WERI-Rb-1 (cell line): ENCODE measurements around the gene ITIH2.
"Not testable (repeated sequence)": the region's sequence is repeated elsewhere in the genome, so short reads cannot be mapped to it uniquely, and the experiment has no call there.

Source experiments
- DNase-seq: peaks from one replicate; pipeline ENCODE4 v3.0.0-alpha.2; 2020
- H3K27ac ChIP-seq: fragments of 250-450 bp; sonication (Bioruptor Pico); 2 replicates; pipeline ENCODE4 v1.5.1; 2020; ENCODE audit warnings: mild to moderate bottlenecking, moderate library complexity
- H3K27me3 ChIP-seq: fragments of 250-450 bp; sonication (Bioruptor Pico); 2 replicates; pipeline ENCODE4 v1.5.1; 2021; ENCODE audit warnings: mild to moderate bottlenecking, low read depth, moderate library complexity; ENCODE audit not compliant: insufficient read depth, severe bottlenecking
- H3K36me3 ChIP-seq: fragments of 250-450 bp; sonication (Bioruptor Pico); 2 replicates; pipeline ENCODE4 v1.5.1; 2020; ENCODE audit warnings: mild to moderate bottlenecking, moderate library complexity
- H3K4me3 ChIP-seq: 2 replicates; pipeline ENCODE4 v1.5.1; 2011; ENCODE audit warnings: low read depth, mild to moderate bottlenecking, control low read depth, low read length
- H3K9me3 ChIP-seq: fragments of 250-450 bp; sonication (Bioruptor Pico); 2 replicates; pipeline ENCODE4 v1.5.1; 2021; ENCODE audit warnings: mild to moderate bottlenecking, moderate library complexity; ENCODE audit not compliant: severe bottlenecking
- TF ChIP-seq, protein P1 (sequence below): IDR thresholded peaks from 2 replicates; pipeline ENCODE4 v1.5.1; 2011; ENCODE audit warnings: low read depth, mild to moderate bottlenecking, control low read depth, inconsistent platforms, low read length

The ITIH2 gene, protein sequence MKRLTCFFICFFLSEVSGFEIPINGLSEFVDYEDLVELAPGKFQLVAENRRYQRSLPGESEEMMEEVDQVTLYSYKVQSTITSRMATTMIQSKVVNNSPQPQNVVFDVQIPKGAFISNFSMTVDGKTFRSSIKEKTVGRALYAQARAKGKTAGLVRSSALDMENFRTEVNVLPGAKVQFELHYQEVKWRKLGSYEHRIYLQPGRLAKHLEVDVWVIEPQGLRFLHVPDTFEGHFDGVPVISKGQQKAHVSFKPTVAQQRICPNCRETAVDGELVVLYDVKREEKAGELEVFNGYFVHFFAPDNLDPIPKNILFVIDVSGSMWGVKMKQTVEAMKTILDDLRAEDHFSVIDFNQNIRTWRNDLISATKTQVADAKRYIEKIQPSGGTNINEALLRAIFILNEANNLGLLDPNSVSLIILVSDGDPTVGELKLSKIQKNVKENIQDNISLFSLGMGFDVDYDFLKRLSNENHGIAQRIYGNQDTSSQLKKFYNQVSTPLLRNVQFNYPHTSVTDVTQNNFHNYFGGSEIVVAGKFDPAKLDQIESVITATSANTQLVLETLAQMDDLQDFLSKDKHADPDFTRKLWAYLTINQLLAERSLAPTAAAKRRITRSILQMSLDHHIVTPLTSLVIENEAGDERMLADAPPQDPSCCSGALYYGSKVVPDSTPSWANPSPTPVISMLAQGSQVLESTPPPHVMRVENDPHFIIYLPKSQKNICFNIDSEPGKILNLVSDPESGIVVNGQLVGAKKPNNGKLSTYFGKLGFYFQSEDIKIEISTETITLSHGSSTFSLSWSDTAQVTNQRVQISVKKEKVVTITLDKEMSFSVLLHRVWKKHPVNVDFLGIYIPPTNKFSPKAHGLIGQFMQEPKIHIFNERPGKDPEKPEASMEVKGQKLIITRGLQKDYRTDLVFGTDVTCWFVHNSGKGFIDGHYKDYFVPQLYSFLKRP

DNA sequence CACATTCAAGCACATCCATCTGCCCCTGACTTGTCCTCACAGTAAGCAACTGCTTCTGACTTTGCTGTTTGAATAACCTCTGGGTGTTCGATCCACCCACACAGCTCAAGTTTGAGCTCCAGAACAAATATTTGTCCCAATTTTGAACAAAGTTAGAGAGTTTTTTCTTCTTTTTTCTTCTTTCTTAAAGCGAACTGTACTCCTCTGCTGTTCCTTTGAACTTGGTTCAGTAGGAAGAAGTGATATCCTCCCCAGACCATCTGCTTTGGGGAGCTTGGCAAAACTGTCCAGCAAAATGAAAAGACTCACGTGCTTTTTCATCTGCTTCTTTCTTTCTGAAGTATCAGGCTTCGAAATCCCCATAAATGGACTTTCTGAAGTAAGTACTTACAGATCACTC, at the start of gene ITIH2:
TSS of gene ITIH2 (plus strand) at position 177 of the 400 bp plus-strand sequence. CDS start at position 296, 119 bp downstream.
- TF ChIP-seq, protein P1, sequence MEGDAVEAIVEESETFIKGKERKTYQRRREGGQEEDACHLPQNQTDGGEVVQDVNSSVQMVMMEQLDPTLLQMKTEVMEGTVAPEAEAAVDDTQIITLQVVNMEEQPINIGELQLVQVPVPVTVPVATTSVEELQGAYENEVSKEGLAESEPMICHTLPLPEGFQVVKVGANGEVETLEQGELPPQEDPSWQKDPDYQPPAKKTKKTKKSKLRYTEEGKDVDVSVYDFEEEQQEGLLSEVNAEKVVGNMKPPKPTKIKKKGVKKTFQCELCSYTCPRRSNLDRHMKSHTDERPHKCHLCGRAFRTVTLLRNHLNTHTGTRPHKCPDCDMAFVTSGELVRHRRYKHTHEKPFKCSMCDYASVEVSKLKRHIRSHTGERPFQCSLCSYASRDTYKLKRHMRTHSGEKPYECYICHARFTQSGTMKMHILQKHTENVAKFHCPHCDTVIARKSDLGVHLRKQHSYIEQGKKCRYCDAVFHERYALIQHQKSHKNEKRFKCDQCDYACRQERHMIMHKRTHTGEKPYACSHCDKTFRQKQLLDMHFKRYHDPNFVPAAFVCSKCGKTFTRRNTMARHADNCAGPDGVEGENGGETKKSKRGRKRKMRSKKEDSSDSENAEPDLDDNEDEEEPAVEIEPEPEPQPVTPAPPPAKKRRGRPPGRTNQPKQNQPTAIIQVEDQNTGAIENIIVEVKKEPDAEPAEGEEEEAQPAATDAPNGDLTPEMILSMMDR = no peak
- Histone ChIP-seq H3K4me3 (no peak within 1 kb of the TSS), H3K36me3 (no peaks in the 10 kb centered on the region), H3K27me3 (no peaks in the 10 kb centered on the region), H3K27ac (no peak within 1 kb of the TSS), H3K9me3 (no peaks in the 10 kb centered on the region)
- DNase-seq = no peak

DNA sequence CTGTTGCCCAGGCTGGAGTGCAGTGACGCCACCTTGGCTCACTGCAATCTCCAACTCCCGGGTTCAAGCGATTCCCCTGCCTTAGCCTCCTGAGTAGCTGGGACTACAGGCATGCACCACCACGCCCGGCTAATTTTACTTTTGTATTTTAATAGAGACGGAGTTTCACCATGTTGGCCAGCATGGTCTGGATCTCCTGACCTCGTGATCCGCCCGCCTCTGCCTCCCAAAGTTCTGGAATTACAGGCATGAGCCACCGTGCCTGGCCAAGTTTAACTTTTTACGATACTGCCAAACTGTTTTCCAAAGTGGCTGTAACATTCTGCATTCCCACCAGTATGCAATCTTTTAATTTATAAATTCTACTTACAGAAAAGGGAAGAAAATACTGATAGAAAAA, 46.0 kb upstream of the ITIH2 start:
- H3K4me3 ChIP-seq, H3K9me3 ChIP-seq, DNase-seq, H3K36me3 ChIP-seq, H3K27ac ChIP-seq, H3K27me3 ChIP-seq: not testable (repeated sequence)

DNA sequence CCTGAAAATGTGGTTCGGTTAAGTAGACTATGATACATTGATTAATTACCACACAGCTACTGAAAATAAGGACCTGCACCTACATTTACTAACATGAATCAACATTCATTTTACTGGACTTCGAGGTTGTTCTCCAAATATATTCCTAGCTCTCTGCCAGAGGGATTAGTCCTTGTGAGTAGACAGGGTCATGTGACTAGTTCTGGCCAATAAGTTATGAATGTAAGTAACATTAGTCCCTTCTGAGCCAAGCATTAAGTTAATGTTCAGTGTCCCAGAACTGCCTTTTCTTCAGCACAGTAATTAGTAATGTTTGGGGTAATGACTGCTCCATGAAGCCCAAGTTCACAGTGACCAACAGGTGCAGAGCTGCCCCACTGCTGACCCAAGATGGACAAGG, 45.6 kb upstream of the ITIH2 start:
- Histone ChIP-seq H3K27ac (no peak overlapping the region), H3K27me3 (peaks cover 4% of the 10 kb centered on the region), H3K9me3 (no peaks in the 10 kb centered on the region), H3K36me3 (no peaks in the 10 kb centered on the region), H3K4me3 (no peak overlapping the region)
- DNase-seq = no peak
- TF ChIP-seq, protein P1 = no peak

DNA sequence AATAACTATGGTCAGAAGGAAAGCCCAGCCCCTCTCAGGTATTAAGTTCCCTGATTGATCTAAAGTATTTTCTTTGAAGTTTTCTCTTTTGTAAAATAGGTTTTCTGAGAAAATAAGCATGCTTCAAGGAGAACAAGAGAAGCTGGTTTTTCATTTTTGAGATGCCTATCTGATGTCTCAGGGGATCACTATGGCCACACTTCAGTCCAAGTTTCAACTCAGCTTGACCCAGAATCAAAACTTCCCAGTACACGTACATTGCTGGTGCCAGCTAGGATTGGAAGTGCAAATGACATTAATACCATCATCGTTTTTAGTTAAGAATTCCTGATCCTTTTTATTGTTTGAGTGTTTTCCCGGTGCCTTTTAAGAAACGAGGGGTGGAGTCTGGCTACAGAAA, 43.6 kb upstream of the ITIH2 start:
- TF ChIP-seq, protein P1 = no peak
- no peaks in the 10 kb centered on the region for H3K9me3 ChIP-seq
- no peak overlapping the region for H3K4me3 ChIP-seq
- H3K27me3 ChIP-seq = peaks cover 4% of the 10 kb centered on the region
- DNase-seq = no peak
- no peaks in the 10 kb centered on the region for H3K36me3 ChIP-seq
- no peak overlapping the region for H3K27ac ChIP-seq

DNA sequence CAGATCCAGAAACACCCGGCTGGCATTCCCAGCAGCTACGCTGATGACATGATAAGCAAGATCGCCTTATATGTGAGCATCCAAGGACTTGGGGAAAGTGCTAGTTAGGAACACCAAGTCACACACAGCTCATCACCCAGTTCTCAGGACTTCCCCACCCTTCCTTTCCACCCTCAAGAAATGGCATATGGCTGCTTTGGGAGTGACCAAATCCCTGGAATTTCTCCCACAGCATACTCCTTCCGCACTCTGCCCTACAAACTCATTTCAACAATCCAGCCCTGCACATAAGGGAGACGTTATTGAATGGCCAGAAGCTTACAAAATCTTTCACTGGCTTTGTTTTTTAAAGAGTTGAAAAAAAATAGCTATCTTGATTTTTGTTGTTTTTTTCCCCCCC, 40.6 kb upstream of the ITIH2 start:
- DNase-seq = no peak
- H3K36me3 ChIP-seq = no peaks in the 10 kb centered on the region
- no peak overlapping the region for H3K4me3 ChIP-seq
- TF ChIP-seq, protein P1 = no peak
- H3K27ac ChIP-seq = no peak overlapping the region
- peaks cover 19% of the 10 kb centered on the region for H3K27me3 ChIP-seq
- H3K9me3 ChIP-seq = no peaks in the 10 kb centered on the region

DNA sequence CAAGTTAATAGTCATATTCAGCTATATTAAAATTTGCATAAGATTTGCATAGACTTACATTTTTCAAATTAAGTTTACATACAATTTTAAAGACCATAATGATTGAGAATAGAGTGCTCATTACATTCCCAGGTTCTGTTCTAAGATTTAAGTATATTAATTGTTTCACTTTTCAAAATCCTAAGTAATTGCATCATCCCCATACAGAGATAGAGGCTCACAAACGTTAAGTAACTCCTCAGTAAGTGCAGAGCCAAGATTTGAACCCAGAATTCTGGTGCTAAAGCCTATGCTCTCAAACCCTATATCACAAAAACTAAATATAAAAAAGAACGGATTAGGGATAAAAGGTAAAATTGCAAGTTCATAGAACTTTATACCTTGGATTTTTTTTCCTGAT, 38.4 kb upstream of the ITIH2 start:
- TF ChIP-seq, protein P1 = no peak
- H3K4me3 ChIP-seq = no peak overlapping the region
- no peak for DNase-seq
- no peaks in the 10 kb centered on the region for H3K36me3 ChIP-seq
- H3K9me3 ChIP-seq = no peaks in the 10 kb centered on the region
- no peak overlapping the region for H3K27ac ChIP-seq
- H3K27me3 ChIP-seq = peaks cover 19% of the 10 kb centered on the region
